Heart left ventricle (tissue), 16 donors: ENCODE results near the gene DAB1. TPM values are rescaled to one million over a fixed set of nuclear protein-coding genes. Genes with fewer than 3 reads are reported as not detected.

Experiments
- ATAC-seq, 4 donors: fragments of 200-7000 bp; cut with Tn5 transposase; one replicate each; pipeline ENCODE4 v1.9.1; 2020 to 2022; ENCODE audit warnings: moderate library complexity in 4 of 4, mild to moderate bottlenecking in 3 of 4, moderate number of reproducible peaks in 1 of 4
- DNase-seq, 5 donors: peaks; one replicate each; pipeline ENCODE4 v3.0.0-alpha.2; 2020
- H3K27ac ChIP-seq, 12 donors: fragments of 200-600 bp; sonication (generic) in 4 of 12; one replicate each; pipeline versions ENCODE4 v1.5.0 to v1.8.0; 2016 to 2022; ENCODE audit warnings: mild to moderate bottlenecking in 2 of 12
- H3K27me3 ChIP-seq, 9 donors: fragments of 200-600 bp; sonication (generic) in 2 of 9; one replicate each; pipeline versions ENCODE4 v1.5.1 to v1.8.0; 2016 to 2022; ENCODE audit warnings: mild to moderate bottlenecking in 3 of 9
- H3K36me3 ChIP-seq, 9 donors: fragments of 200-600 bp; sonication (generic) in 2 of 9; one replicate each; pipeline versions ENCODE4 v1.5.0 to v1.8.0; 2018 to 2022; ENCODE audit warnings: mild to moderate bottlenecking in 2 of 9
- H3K4me1 ChIP-seq, 12 donors: fragments of 200-600 bp; sonication (generic) in 4 of 12; one replicate each; pipeline versions ENCODE4 v1.5.0 to v1.8.0; 2016 to 2022; ENCODE audit warnings: mild to moderate bottlenecking in 3 of 12
- H3K4me3 ChIP-seq, 12 donors: fragments of 200-600 bp; sonication (generic) in 4 of 12; one replicate each; pipeline versions ENCODE4 v1.5.0 to v1.8.0; 2017 to 2022; ENCODE audit warnings: mild to moderate bottlenecking in 9 of 12, moderate library complexity in 4 of 12
- H3K9me3 ChIP-seq, 12 donors: fragments of 200-600 bp; sonication (generic) in 4 of 12; one replicate each; pipeline versions ENCODE4 v1.5.0 to v1.8.0; 2016 to 2022; ENCODE audit warnings: mild to moderate bottlenecking in 1 of 12
- CTCF ChIP-seq, 12 donors: fragments of 200-600 bp; sonication (generic) in 4 of 12; IDR thresholded peaks; one replicate each; pipeline versions ENCODE4 v1.5.0 to v1.8.0; 2018 to 2022; ENCODE audit warnings: antibody characterized with exemption in 12 of 12, mild to moderate bottlenecking in 5 of 12
- POLR2A ChIP-seq, 2 donors: fragments of 450-650 bp; IDR thresholded peaks; one replicate each; pipeline ENCODE4 v1.6.1; 2017; ENCODE audit warnings: antibody characterized with exemption in 2 of 2, mild to moderate bottlenecking in 2 of 2, moderate library complexity in 2 of 2
- WGBS, 4 donors: extraction: QIAGEN DNeasy Blood & Tissue Kit in 2 of 4; methylation state at CpG; one replicate each; pipeline versions ENCODE4 v1.1.5 to v1.1.7; 2013 to 2018; 5-methylcytosine and 5-hydroxymethylcytosine counted together
- intact Hi-C, 10 donors: fragments of 100-400 bp; cut with DNase I; formaldehyde crosslinking; loops; one replicate each; pipeline versions ENCODE4 v1.11.1 to v1.14.2; 2022
- polyA plus RNA-seq, 2 donors: library from polyadenylated mRNA; stranded (reverse); fragments of 200-250 nt; gene quantifications; one replicate each; pipeline ENCODE4 v1.2.3, GENCODE V29; 2013
- total RNA-seq, 9 donors: library from RNA; depleted of rRNA in 2 of 9; stranded (reverse); fragments of >200 nt in 2 of 9; fragmentation: NEBNext Ultra II Directional in 3 of 9; extraction: Animal tissue kit (Norgen Biotek cat#: 25700) in 3 of 9; gene quantifications; one replicate each; pipeline versions ENCODE4 v1.1.0 to v1.2.4, GENCODE V29; 2016 to 2023
- donor health status: ischemic (EF 13 %, LVEDD 7.1; RV severe dilation, severe dysfunction).
- donor health status: healthy with polysubstance abuse.
- donor health status: DM: no; HTN: yes; CAD: no.
- donor health status: DM: no; HTN: no; CAD: no.
- donor health status: ischemic (EF 25% LVEDD 6.9; RV normal size, moderate dysfunction).
- donor health status: ischemic (EF 25% LVEDD 5.7; RV mildly dilated, moderate dysfunction).
- donor health status: healthy.
- donor health status: DM: yes; HTN: yes; CAD: no.
- donor health status: ischemic (EF 35%, LVEDD 5.7; RV mildly dilated, moderate dysfunction).
- donor health status: nonischemic (EF 11% LVEDD 7.7; RV severe dilation, severe dysfunction).
- donor health status: DM: yes; HTN: yes; CAD: no.
- donor health status: PGD.
- donor health status: ischemic (EF 29% LVEDD 5.4; RV normal size, mild dysfunction).
- donor health status: nonischemic (EF 23%, LVEDD 6.1; RV moderate dilation, normal function).

DAB1 gene
- total and polyA plus RNA-seq, 11 donors = 0.26 to 28.8 (median 5.2) TPM

GRCh38 chr1:56993475-56993874 is 430.4 kb downstream of the DAB1 start:
- no peak for ATAC-seq
- H3K4me3 ChIP-seq = no peak overlapping the region
- H3K9me3 ChIP-seq = no peaks in the 10 kb centered on the region
- H3K27me3 ChIP-seq = no peaks in the 10 kb centered on the region
- peaks cover 0 to 5% (median 0%) of the 10 kb centered on the region in 12 donors for H3K4me1 ChIP-seq
- intact Hi-C loops = no loop called here
- TF ChIP-seq POLR2A (IDR thresholded peaks at IDR 0.05) = no peak
- no peak for TF ChIP-seq CTCF (IDR thresholded peaks at IDR 0.05)
- H3K27ac ChIP-seq = no peak overlapping the region
- DNase-seq = no peak
- H3K36me3 ChIP-seq = no peaks in the 10 kb centered on the region
- 93 to 99% (median 95%) methylated on average over 5 of the region's 5 CpGs for WGBS, 4 donors

GRCh38 chr1:56992318-56993125 is 431.3 kb downstream of the DAB1 start:
- ATAC-seq (no peak), DNase-seq (no peak)
- Histone ChIP-seq H3K36me3 (no peaks in the 10 kb centered on the region), H3K4me3 (no peak overlapping the region), H3K4me1 (no peaks in the 10 kb centered on the region), H3K27ac (no peak overlapping the region), H3K27me3 (no peaks in the 10 kb centered on the region), H3K9me3 (no peaks in the 10 kb centered on the region)
- 77 to 83% (median 80%) methylated on average over 15 of the region's 15 CpGs for WGBS, 4 donors
- intact Hi-C loops = no loop called here
- no peak for TF ChIP-seq CTCF (IDR thresholded peaks at IDR 0.05)
- no peak for TF ChIP-seq POLR2A (IDR thresholded peaks at IDR 0.05)

GRCh38 chr1:56991576-56991975 is 432.3 kb downstream of the DAB1 start:
- Histone ChIP-seq H3K27ac (no peak overlapping the region), H3K36me3 (no peaks in the 10 kb centered on the region), H3K4me1 (no peaks in the 10 kb centered on the region), H3K4me3 (no peak overlapping the region), H3K27me3 (no peaks in the 10 kb centered on the region), H3K9me3 (no peaks in the 10 kb centered on the region)
- TF ChIP-seq POLR2A (IDR thresholded peaks at IDR 0.05) = no peak
- TF ChIP-seq CTCF (IDR thresholded peaks at IDR 0.05) = no peak
- 80 to 88% (median 83%) methylated on average over 3 of the region's 3 CpGs for WGBS, 4 donors
- ATAC-seq = no peak
- no peak for DNase-seq
- intact Hi-C loops = no loop called here

DNA sequence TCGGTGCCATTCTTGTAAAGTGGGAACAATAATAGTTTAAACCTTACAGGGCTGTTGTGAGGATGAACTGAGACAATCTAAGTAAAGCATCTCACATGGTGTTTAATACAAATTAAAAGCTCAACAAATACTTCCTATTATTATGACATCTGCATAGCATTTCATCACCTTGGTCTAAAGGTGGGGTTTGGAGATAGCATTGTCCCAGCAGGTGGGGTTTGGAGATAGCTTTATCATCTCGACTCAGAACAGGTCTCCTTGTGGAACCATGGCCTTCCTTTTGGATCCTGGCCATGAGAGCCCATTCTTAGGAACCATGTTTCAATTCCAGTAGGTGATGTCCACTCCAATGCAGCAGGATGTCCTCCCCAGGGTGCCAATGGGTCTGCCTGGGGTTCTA is 437.5 kb downstream of the DAB1 start:
- no peak for DNase-seq
- Histone ChIP-seq H3K4me1 (no peaks in the 10 kb centered on the region), H3K27ac (no peak overlapping the region), H3K9me3 (no peaks in the 10 kb centered on the region), H3K4me3 (no peak overlapping the region), H3K27me3 (no peaks in the 10 kb centered on the region), H3K36me3 (no peaks in the 10 kb centered on the region)
- no peak for ATAC-seq
- intact Hi-C loops = no loop called here
- no peak for TF ChIP-seq POLR2A (IDR thresholded peaks at IDR 0.05)
- TF ChIP-seq CTCF (IDR thresholded peaks at IDR 0.05) = no peak
- WGBS, 4 donors = 71 to 76% (median 74%) methylated on average over 2 of the region's 2 CpGs
